ENCODE data around the gene OSBPL8. TPM values are rescaled to one million over a fixed set of nuclear protein-coding genes. Genes with fewer than 3 reads are reported as not detected.
A peak's percentile ranks its signal among the peaks of the same experiment; 100 is the strongest.
"Not testable (repeated sequence)": the region's sequence is repeated elsewhere in the genome, so short reads cannot be mapped to it uniquely, and the experiment has no call there.

The OSBPL8 gene
- total RNA-seq, 1 donor from 2014 or later, result 77.5 TPM

GRCh38 chr12:76504606-76505005 lies 55.0 kb downstream of the OSBPL8 start:
- H3K27me3 ChIP-seq (ENCODE audit: control insufficient read depth, insufficient read depth, low read length), result no peaks in the 10 kb centered on the region
- DNase-seq (ENCODE audit: low read depth), result no peak
- no peak overlapping the region for H3K4me3 ChIP-seq (ENCODE audit: low read depth, low read length)
- TF ChIP-seq CTCF (IDR thresholded peaks at IDR 0.05; ENCODE audit: insufficient read depth, low read length, poor library complexity, severe bottlenecking), result no peak
- no peaks in the 10 kb centered on the region for H3K36me3 ChIP-seq (ENCODE audit: control insufficient read depth, insufficient read depth, low read length)

- no peak for DNase-seq (ENCODE audit: low read depth)
- no peaks in the 10 kb centered on the region for H3K36me3 ChIP-seq (ENCODE audit: control insufficient read depth, insufficient read depth, low read length)
- no peak for TF ChIP-seq CTCF (IDR thresholded peaks at IDR 0.05; ENCODE audit: insufficient read depth, low read length, poor library complexity, severe bottlenecking)
- H3K4me3 ChIP-seq (ENCODE audit: low read depth, low read length), result no peak overlapping the region
- no peaks in the 10 kb centered on the region for H3K27me3 ChIP-seq (ENCODE audit: control insufficient read depth, insufficient read depth, low read length)
These were observed 55.6 kb downstream of the OSBPL8 start for GRCh38 chr12:76503957-76504356.

- DNase-seq (ENCODE audit: low read depth), result peak; percentile 18
These were observed 58.2 kb downstream of the OSBPL8 start for GRCh38 chr12:76501390-76501789.

GRCh38 chr12:76499136-76499535 lies 60.4 kb downstream of the OSBPL8 start:
- H3K4me3 ChIP-seq (ENCODE audit: low read depth, low read length); DNase-seq (ENCODE audit: low read depth); H3K27me3 ChIP-seq (ENCODE audit: control insufficient read depth, insufficient read depth, low read length); H3K36me3 ChIP-seq (ENCODE audit: control insufficient read depth, insufficient read depth, low read length): not testable (repeated sequence)

More at GRCh38 chr12:76501390-76501789, 58.2 kb downstream of the OSBPL8 start:
- no peak for TF ChIP-seq CTCF (IDR thresholded peaks at IDR 0.05; ENCODE audit: insufficient read depth, low read length, poor library complexity, severe bottlenecking)
- H3K27me3 ChIP-seq (ENCODE audit: control insufficient read depth, insufficient read depth, low read length), result no peaks in the 10 kb centered on the region
- H3K36me3 ChIP-seq (ENCODE audit: control insufficient read depth, insufficient read depth, low read length), result no peaks in the 10 kb centered on the region
- H3K4me3 ChIP-seq (ENCODE audit: low read depth, low read length), result no peak overlapping the region

GRCh38 chr12:76495556-76495955 lies 64.0 kb downstream of the OSBPL8 start:
- TF ChIP-seq CTCF (IDR thresholded peaks at IDR 0.05; ENCODE audit: insufficient read depth, low read length, poor library complexity, severe bottlenecking), result no peak
- no peak for DNase-seq (ENCODE audit: low read depth)

GRCh38 chr12:76491292-76491691 lies 68.3 kb downstream of the OSBPL8 start:
- no peak overlapping the region for H3K4me3 ChIP-seq (ENCODE audit: low read depth, low read length)
- no peaks in the 10 kb centered on the region for H3K27me3 ChIP-seq (ENCODE audit: control insufficient read depth, insufficient read depth, low read length)
- no peak for TF ChIP-seq CTCF (IDR thresholded peaks at IDR 0.05; ENCODE audit: insufficient read depth, low read length, poor library complexity, severe bottlenecking)
- no peak for DNase-seq (ENCODE audit: low read depth)
- H3K36me3 ChIP-seq (ENCODE audit: control insufficient read depth, insufficient read depth, low read length), result peaks cover 2% of the 10 kb centered on the region

More at GRCh38 chr12:76495556-76495955, 64.0 kb downstream of the OSBPL8 start:
- Histone ChIP-seq H3K27me3 (ENCODE audit: control insufficient read depth, insufficient read depth, low read length) (no peaks in the 10 kb centered on the region), H3K4me3 (ENCODE audit: low read depth, low read length) (no peak overlapping the region), H3K36me3 (ENCODE audit: control insufficient read depth, insufficient read depth, low read length) (peaks cover 2% of the 10 kb centered on the region)

Measured in kidney epithelial cell (primary cell).